MM.1S (cell line): ENCODE data around the gene CSTPP1.

Experiments
- EZH2 ChIP-seq: fragments of 300-600 bp; sonication (generic); optimal IDR thresholded peaks from 2 replicates; pipeline ENCODE3; 2017; ENCODE audit warnings: low read depth, mild to moderate bottlenecking, antibody characterized with exemption, low read length, mixed read lengths
- TF ChIP-seq, protein P1 (sequence below): fragments of 300-600 bp; sonication (generic); IDR thresholded peaks from 2 replicates; pipeline ENCODE4 v1.5.1; 2016; ENCODE audit warnings: antibody characterized with exemption, low read length, mixed read lengths

DNA sequence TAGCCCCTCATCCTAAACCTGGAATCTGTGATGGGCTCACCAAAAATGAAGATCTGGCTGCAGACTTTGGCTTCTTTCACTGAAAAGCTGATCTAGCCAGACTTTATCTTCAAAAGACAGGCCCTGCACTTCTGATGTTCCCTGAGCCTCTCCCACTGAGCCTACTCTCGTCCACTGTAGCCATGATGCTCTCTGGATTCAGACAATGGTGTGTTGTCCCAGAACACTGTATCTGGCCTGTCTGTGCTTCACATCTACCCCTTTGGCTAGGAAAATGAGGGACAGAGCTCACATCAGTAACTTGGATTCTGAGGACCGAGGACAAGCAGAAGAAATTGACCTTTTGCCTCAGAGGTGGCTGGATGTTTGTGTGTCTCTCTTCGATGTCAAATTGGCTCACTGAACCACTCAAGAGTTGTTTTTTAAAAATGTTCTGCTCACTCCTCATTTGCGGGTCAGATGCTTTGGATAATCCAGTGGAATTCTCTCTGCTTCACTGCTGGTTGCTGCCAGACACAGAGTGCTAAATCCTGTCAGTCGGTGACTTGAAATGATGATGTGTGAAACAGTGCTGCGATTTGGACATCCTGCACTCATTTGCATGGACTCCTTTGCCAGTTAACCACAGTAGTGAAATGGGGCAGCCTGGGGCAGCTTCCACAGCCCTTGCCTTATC is 172.6 kb downstream of the CSTPP1 start:
- TF ChIP-seq, protein P1, sequence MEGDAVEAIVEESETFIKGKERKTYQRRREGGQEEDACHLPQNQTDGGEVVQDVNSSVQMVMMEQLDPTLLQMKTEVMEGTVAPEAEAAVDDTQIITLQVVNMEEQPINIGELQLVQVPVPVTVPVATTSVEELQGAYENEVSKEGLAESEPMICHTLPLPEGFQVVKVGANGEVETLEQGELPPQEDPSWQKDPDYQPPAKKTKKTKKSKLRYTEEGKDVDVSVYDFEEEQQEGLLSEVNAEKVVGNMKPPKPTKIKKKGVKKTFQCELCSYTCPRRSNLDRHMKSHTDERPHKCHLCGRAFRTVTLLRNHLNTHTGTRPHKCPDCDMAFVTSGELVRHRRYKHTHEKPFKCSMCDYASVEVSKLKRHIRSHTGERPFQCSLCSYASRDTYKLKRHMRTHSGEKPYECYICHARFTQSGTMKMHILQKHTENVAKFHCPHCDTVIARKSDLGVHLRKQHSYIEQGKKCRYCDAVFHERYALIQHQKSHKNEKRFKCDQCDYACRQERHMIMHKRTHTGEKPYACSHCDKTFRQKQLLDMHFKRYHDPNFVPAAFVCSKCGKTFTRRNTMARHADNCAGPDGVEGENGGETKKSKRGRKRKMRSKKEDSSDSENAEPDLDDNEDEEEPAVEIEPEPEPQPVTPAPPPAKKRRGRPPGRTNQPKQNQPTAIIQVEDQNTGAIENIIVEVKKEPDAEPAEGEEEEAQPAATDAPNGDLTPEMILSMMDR = no peak
- TF ChIP-seq EZH2 = no peak
